ENCODE results near the gene EDC4.
"Not testable (repeated sequence)": the region's sequence is repeated elsewhere in the genome, so short reads cannot be mapped to it uniquely, and the experiment has no call there.

EDC4 gene

GRCh38 chr16:67847064-67847861, 25.6 kb upstream of the EDC4 start, which contains the start of gene CENPT:
Gene CENPT, minus strand, starts transcription at chr16:67847693. Its CDS starts 13,834 bp downstream, at chr16:67833859.
- DNase-seq, result peak in 1 of 2 experiments; percentile 59

GRCh38 chr16:67848118-67848517, 24.7 kb upstream of the EDC4 start:
- no peak for DNase-seq

- DNase-seq, result no peak
Measured at GRCh38 chr16:67853670-67854069, 19.2 kb upstream of the EDC4 start.

DNA sequence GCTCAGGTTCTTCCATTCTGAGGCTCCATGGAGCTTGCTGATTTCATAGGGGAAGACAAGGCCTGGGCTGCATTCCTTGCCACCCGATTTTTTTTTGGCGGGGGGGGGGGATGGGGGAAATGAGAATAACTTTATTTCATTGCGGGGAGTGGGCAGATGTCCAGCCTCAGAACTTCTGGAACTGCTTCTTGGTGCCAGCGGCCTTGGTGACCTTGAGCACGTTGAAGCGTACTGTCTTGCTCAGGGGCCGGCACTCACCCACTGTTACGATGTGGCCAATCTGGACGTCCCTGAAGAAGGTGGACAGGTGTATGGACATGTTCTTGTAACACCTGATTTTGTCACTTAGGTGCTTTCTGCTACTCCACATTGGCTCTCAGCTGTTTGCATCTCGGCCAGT, 17.1 kb upstream of the EDC4 start:
- no peak for DNase-seq

DNA sequence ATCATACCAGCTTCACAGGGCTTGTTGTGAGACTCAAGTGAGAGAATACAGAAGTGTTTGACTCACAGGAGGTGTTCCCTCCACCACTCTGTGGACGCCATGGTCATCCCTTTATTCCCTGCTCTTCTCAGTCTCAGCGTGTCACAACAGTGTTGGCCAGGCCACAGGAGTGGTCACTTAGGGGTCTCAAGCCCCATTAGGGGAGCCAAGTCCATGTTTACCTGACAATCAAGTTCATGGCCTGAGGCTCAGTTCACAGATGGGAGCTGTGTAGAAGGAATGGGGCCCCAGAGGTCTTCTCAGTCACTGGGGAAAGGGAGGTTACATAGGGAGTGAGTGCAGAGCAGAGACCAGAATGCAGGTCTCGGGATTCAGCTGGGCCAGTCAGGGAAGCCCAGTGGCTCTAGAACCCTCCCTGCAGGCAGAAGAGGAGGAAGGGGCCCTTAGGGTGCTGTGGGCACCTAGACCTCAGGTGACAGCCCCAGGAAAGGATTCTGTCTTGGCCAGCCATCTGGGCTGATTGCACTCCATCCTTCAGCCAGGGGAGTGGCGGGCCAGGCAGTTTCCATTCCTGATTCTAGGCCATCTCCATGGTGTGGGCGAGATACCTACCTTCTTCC, 15.8 kb upstream of the EDC4 start:
- DNase-seq, result no peak

DNA sequence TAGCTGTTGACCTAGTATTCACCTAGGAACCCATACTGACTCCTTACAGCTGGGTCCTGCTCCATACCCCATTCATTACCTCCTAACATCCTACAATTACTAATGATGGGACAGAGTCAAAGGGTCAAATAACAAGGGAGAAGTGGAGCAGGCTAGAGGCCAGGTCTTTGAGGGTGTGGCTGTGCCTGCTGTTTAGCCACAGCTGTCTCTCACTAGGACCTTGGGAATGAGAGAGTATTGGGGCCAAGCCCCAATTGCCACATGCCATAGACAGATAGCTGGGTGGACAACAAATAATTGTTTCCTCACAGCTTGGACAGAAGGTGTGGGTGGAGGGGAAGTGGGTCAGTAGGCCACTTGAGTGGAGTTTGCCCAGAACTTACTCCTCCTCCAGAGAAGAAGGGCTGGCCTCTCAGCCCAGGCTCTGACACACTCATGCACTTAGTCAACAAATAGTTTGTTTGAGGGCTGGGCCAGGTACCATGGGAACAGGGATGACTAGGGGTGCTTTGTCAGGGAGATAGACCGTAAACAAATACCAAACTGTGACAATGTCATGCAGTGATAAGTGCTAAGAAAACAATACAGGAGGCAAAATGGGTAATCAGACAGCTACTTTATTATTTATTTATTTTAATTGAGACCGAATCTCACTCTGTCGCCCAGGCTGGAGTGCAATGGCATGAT, 15.2 kb upstream of the EDC4 start:
- DNase-seq, result no peak

- no peak for DNase-seq
Measured at GRCh38 chr16:67858500-67858899, 14.4 kb upstream of the EDC4 start.

DNA sequence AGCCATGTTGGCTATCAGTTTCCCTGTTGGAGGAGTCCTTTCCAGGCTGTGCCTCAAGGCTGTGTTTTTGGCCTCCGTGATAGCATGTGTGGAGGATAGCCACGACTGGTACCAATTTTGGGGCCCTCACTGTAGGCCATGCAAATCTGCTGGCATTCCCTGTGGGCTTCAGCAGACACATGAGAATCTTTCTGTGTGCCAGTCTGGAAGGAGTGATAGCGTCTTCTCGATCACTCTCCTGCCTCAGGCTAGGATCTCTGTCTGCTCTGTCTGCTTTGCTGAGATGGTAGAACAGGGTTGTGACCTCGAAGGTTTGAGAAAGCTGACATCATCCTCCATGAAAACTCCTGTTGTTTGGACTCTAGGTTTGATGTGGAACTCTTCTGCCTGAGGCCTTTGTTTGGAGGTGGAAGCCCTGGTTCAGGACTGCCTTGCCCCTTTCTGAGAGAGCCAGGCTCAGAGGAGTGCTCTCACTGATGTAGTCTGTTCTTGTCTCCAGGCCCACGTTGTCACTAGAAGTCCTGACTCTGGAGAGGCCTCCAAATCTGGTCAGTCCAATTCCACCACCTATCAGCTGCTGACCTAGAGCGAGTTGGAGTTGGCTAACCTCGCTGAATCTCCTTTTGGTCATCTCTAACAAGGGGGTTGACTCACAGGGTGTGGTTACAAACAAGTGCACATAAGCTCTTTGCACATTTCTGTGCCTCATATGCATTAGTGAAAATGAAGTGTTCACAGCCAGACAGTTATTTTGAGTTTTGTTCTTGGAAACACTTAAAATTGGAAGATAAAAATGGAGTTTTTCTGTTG, 12.1 kb upstream of the EDC4 start:
- no peak for DNase-seq

GRCh38 chr16:67861877-67862276, 11.0 kb upstream of the EDC4 start:
- no peak for DNase-seq

GRCh38 chr16:67862623-67863583, 9.9 kb upstream of the EDC4 start:
- no peak for DNase-seq

DNA sequence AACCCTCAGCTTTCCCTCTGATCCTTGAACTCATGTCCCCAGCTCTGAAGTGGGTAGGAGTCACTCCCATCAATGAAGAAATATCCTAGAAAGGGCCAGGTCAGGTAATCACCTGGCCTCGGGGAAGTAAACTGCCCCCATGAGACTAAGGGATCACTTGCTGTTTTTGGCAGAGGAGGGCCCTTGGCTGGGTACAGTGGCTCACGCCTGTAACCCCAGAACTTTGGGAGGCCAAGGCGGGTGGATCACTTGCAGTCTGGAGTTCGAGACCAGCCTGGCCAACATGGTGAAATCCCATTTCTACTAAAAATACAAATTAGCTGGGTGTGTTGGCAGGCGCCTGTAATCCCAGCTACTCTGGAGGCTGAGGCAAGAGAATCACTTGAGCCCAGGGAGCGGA, 8.8 kb upstream of the EDC4 start:
- not testable (repeated sequence) for DNase-seq

- no peak for DNase-seq
Measured at GRCh38 chr16:67864594-67864993, 8.3 kb upstream of the EDC4 start.

GRCh38 chr16:67865318-67865717, 7.5 kb upstream of the EDC4 start:
- no peak for DNase-seq

DNA sequence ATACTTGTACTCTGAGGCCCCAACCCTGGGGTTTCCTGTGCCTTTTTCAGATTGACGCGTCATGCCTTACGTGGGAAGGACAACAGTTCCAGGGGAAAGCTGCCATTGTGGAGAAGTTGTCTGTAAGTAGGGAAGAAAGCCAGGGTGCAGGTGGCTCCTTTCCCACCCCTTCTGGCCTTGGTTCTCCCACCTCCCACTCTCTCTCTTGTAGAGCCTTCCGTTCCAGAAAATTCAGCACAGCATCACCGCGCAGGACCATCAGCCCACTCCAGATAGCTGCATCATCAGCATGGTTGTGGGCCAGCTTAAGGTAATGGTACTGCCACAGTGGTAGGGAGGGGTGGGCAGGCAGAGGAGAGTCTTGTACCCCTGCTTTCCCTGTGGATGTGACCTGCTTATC, 4.6 kb upstream of the EDC4 start:
- DNase-seq, result no peak

DNA sequence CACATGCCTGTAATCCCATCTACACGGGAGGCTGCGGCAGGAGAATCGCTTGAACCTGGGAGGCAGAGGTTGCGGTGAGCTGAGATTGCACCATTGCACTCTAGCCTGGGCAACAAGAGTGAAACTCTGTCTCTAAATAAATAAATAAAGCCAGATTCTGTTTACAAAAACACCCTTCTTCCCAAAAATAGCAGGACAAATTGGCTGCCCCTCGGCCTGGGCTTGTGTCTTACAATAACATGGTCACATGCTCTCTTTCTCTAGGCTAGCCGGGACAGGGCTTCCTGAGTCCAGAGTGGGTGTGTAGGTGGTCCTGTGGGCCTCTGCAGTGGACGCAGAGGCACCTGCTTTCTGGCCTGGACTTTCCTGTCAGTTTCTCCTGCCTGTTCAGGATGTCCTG, 3.2 kb upstream of the EDC4 start:
- no peak for DNase-seq

- DNase-seq, result no peak
Measured at GRCh38 chr16:67871256-67871655, 1.6 kb upstream of the EDC4 start.

GRCh38 chr16:67872131-67872630, 671 bp upstream of the EDC4 start:
- DNase-seq, result no peak

- no peak for DNase-seq
Measured at GRCh38 chr16:67873435-67874370, 851 bp downstream of the EDC4 start.

- DNase-seq, result no peak
Measured at GRCh38 chr16:67874372-67874771, 1.5 kb downstream of the EDC4 start.

DNA sequence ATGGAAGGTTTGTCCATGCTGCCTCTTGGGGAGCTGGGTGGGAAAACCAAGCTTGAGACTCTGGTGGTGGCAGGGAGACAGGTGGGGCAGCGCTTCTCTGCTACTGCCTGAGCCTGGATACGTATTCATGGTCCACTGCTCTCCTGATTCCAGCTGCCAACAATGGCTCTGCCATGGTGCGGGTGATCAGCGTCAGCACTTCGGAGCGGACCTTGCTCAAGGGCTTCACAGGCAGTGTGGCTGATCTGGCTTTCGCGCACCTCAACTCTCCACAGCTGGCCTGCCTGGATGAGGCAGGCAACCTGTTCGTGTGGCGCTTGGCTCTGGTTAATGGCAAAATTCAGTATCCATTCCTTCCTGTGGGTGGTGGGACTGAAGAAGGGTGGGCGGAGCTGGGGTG, 4.2 kb downstream of the EDC4 start:
- DNase-seq, result no peak

- no peak for DNase-seq
Measured at GRCh38 chr16:67878232-67878631, 5.4 kb downstream of the EDC4 start.
